Fibroblast of skin of abdomen (primary cell): Measurements from ENCODE around the gene RTBDN.

Experiments
- DNase-seq: peaks from one replicate; pipeline ENCODE4 v3.0.0-alpha.2; 2013

Gene RTBDN

GRCh38 chr19:12779162-12779993 is 55.0 kb downstream of the RTBDN start:
- peak; percentile 91 for DNase-seq

- DNase-seq = no peak
Measured at GRCh38 chr19:12778905-12779161, 55.5 kb downstream of the RTBDN start.

DNA sequence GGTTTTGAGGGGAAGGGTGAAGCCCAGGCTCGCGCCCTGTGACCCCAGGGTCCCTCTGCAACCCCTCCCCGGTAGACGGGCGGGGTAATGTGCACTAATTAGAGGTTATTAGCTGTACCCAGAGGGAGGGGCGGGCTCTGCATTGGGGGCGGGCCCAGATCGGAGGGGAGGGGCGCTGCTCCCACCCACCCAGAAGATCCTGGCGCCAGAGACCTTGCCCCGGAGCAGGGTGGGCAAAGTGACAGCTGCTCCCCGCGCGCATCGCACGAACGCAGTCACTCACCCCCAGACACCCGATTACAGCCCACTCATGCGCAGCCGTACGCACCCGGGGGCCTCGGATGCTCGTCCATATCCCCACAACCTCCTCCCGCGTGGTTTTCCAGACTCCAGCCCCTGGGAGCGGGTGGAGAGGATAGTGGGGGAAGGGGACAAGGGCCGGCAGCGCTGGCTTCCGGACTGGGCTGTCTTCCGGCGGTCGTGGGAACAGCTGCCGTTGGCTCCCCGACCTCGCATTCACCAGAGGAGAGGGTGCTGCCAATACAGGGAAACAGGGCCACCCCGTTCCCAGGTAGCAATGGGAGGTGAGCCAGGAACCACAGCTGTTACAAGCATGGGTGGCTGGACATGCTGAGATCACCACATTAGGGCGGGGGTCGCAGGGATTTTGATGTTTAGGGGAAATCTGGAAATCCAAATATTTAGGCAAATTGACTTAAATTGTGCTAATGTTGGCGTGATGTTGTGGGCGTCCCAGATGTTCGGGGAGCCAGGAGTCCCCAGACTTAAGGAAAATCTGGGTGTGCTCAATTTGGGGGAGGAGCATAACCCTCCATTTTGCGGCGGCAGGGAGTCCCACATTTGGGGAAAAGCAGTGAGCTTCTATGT is 56.1 kb downstream of the RTBDN start:
- DNase-seq = peak; percentile 83

DNA sequence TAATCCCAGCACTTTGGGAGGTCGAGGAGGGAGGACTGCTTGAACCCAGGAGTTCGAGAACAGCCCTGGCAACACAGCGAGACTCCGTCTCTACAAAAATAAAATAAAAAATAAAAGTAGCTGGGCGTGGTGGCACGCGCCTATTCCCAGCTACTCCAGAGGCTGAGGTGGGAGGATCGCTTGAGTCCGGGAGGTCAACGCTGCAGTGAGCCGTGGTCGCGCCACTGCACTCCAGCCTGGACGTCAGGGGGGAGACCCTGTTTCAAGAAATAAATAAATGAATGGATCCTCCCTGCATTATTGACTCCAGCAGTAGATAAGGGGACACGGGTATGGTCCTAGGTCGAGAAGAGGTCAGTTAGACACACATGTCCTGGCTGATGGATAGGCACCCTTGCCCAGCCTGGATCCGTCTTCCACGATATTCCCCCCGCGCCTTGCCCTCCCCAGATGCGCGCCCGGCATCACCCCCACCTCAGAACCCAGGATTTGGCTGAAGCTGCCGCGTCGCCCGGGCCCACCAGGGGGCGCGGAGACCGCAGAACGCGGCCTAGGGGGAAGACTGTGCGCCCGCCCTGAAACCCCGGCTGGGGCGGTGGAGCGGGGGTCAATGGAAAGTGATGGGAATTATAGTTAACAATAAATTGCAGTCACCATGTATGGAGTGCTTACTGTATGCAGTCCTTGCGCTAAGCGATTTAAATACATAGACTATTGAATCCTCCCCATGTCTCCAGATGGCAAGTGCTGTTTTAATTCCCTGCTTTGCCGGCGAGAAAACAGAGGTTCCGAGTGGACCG is 57.0 kb downstream of the RTBDN start:
- peak; percentile 78 for DNase-seq
